WTC11 (cell line): Measurements from ENCODE around the gene CTDNEP1.

Experiments
- ATF3 ChIP-seq: sonication (generic); formaldehyde crosslinking; conservative IDR thresholded peaks from 2 replicates; pipeline ENCODE4 v1.8.1; 2022; ENCODE audit warnings: mild to moderate bottlenecking, missing genetic modification reagents
- ETV6 ChIP-seq: sonication (generic); formaldehyde crosslinking; IDR thresholded peaks from 2 replicates; pipeline ENCODE4 v1.8.1; 2022; ENCODE audit warnings: mild to moderate bottlenecking, missing genetic modification reagents
- FOXP1 ChIP-seq: sonication (generic); formaldehyde crosslinking; IDR thresholded peaks from 2 replicates; pipeline ENCODE4 v1.8.0; 2022; ENCODE audit warnings: missing genetic modification reagents, mild to moderate bottlenecking, moderate library complexity, borderline replicate concordance
- GABPB1 ChIP-seq: sonication (generic); formaldehyde crosslinking; IDR thresholded peaks from 2 replicates; pipeline ENCODE4 v1.8.1; 2023; ENCODE audit warnings: mild to moderate bottlenecking, missing genetic modification reagents
- NFATC4 ChIP-seq: fragments of 250-450 bp; sonication (Bioruptor Pico); IDR thresholded peaks from 2 replicates; pipeline ENCODE4 v1.9.0; 2021; ENCODE audit warnings: mild to moderate bottlenecking
- NFYB ChIP-seq: sonication (generic); formaldehyde crosslinking; conservative IDR thresholded peaks from 2 replicates; pipeline ENCODE4 v1.8.0; 2022; ENCODE audit warnings: low read depth, missing genetic modification reagents
- SP1 ChIP-seq: sonication (generic); formaldehyde crosslinking; conservative IDR thresholded peaks from 2 replicates; pipeline ENCODE4 v1.8.1; 2022; ENCODE audit warnings: missing genetic modification reagents
- USF1 ChIP-seq: sonication (generic); formaldehyde crosslinking; IDR thresholded peaks from 2 replicates; pipeline ENCODE4 v1.8.0; 2022; ENCODE audit warnings: mild to moderate bottlenecking, missing genetic modification reagents
- TF ChIP-seq, protein P1 (sequence below): fragments of 200-600 bp; IDR thresholded peaks from 2 replicates; pipeline ENCODE4 v1.8.0; 2022; ENCODE audit warnings: antibody characterized with exemption
- TF ChIP-seq, protein P2 (sequence below): sonication (generic); formaldehyde crosslinking; IDR thresholded peaks from 2 replicates; pipeline ENCODE4 v1.8.0; 2022; ENCODE audit warnings: mild to moderate bottlenecking, missing genetic modification reagents

GRCh38 chr17:7249214-7249613, 2.3 kb downstream of the CTDNEP1 start:
- TF ChIP-seq NFYB (CRISPR knock-in tag): no peak
- TF ChIP-seq FOXP1 (CRISPR knock-in tag): no peak
- TF ChIP-seq GABPB1 (CRISPR knock-in tag): no peak
- no peak for TF ChIP-seq SP1 (CRISPR knock-in tag)
- TF ChIP-seq, protein P1, sequence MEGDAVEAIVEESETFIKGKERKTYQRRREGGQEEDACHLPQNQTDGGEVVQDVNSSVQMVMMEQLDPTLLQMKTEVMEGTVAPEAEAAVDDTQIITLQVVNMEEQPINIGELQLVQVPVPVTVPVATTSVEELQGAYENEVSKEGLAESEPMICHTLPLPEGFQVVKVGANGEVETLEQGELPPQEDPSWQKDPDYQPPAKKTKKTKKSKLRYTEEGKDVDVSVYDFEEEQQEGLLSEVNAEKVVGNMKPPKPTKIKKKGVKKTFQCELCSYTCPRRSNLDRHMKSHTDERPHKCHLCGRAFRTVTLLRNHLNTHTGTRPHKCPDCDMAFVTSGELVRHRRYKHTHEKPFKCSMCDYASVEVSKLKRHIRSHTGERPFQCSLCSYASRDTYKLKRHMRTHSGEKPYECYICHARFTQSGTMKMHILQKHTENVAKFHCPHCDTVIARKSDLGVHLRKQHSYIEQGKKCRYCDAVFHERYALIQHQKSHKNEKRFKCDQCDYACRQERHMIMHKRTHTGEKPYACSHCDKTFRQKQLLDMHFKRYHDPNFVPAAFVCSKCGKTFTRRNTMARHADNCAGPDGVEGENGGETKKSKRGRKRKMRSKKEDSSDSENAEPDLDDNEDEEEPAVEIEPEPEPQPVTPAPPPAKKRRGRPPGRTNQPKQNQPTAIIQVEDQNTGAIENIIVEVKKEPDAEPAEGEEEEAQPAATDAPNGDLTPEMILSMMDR: no peak
- TF ChIP-seq USF1 (CRISPR knock-in tag): no peak
- TF ChIP-seq ETV6 (CRISPR knock-in tag): no peak
- TF ChIP-seq, protein P2, sequence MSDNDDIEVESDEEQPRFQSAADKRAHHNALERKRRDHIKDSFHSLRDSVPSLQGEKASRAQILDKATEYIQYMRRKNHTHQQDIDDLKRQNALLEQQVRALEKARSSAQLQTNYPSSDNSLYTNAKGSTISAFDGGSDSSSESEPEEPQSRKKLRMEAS: no peak
- TF ChIP-seq NFATC4: no peak
- no peak for TF ChIP-seq ATF3
